Stimulated activated CD4-positive, alpha-beta T cell treated with anti-CD3 and anti-CD28 coated beads, TNF-alpha, amount 100 ng/mL, for 48 hours (primary cell): ENCODE measurements around the gene DCP1A.

Experiments
- DNase-seq, 3 donors: peaks; one replicate each; pipeline ENCODE4 v3.0.0-alpha.2; 2020; ENCODE audit warnings: low read depth in 3 of 3

The DCP1A gene

GRCh38 chr3:53247619-53248018 lies 99.7 kb downstream of the DCP1A start:
- no peak for DNase-seq

DNA sequence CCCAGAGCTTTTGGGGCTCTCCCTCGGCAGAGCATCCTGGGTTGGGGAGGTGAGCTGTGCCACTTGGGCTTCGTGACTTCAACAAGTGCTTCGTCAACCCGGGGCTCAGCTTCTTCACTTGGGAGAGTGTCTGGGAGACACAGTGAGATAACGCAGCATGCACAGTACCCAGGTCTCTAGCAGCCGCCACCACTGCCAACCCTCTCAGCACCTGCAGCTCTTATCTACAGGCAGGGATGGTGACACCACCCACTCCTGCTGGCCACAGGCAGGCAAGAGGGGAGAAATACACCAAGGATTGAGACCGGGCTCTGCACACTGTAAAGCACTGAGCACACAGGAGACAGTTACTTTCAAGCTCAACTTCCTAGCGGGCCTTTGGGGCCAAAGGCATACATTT lies 103.1 kb downstream of the DCP1A start:
- DNase-seq = no peak

GRCh38 chr3:53243785-53244184 lies 103.6 kb downstream of the DCP1A start:
- DNase-seq = no peak

DNA sequence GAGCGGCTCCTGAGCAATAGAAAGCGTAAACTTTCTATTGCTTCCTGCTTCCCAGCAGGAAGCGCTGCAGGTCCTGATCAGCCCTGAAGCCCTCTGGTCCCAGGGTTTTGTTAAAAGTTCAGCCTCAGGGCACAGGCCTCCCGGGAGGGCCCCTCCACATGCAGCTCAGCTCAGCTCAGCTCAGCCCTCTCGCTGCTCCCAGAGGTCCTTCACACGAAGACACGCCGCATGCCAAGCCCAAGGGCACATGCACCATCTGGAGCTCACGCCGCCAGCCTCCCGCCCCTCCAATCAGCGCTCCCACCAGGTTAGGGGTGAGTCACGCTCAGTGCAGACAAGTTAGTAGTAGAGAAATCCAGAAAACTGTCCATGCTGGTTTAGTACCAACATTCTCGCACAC lies 104.2 kb downstream of the DCP1A start:
- no peak for DNase-seq

- no peak for DNase-seq
These were observed 104.7 kb downstream of the DCP1A start for GRCh38 chr3:53242642-53243041.

DNA sequence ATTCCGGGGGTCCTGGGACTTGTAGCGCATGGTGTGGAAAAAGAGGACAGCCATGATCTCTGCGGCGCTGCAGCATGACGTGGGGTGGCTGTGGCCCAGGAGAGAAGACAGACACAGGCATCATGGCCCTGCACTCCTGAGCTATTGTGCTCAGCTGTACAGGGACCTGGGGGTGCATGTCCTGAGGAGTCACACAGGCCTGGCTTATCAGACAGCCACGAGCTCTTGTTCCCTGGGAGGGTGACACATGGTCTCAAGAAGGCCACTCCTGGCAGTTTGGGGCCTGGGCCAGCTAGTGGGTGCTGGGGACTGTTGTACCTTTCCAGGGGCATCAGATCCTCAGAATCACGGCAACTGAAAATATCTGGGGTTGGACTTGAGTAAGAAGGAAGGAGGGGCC lies 105.2 kb downstream of the DCP1A start:
- DNase-seq = no peak

DNA sequence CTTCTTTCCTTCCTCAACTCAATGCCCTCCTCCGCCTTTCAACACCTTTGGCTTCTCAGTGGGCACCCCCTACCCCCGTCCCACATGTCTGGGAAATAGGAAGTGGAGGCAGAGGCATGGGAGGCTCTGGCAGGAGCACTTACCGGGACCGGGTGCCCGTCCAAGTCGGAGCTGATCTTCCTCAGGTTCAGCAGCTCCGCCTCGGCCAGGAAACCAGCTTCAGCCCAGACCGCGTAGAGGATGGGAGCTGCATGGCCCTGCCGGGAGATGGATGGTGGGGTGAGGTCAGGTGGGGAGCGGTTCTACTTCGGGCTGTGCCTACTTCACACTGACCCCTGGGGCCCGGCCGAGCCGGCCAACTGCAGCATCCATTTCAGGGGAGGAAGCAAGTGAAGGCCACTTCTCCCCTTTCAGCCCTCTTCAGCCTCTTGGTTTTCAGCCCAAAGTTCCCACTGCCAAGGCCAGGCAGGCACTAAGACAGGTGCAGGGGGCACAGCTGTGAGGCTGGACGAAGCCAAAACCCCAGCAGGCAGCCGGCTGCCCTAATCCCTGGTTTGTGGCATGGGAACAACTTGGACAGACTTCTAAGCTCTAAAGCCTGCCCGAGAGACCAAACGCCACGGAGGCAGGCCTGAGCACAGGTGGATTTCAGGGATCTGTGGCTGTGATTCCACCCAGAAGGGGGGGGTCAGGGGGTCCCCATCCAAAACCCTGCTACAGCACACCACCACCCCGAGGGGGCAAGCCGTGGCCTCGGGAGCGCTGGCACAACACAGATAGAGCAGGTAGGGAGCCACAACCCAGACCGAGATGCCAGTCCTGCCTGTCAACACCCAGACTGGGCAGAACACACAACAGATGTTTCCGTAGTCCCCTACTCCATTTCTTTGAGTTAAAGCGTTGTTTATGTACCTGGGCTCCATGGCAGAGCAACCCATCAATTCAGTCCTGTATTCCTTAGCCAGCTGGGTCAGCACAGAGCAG lies 106.1 kb downstream of the DCP1A start:
- DNase-seq = no peak

- no peak for DNase-seq
These were observed 107.5 kb downstream of the DCP1A start for GRCh38 chr3:53239800-53240199.

DNA sequence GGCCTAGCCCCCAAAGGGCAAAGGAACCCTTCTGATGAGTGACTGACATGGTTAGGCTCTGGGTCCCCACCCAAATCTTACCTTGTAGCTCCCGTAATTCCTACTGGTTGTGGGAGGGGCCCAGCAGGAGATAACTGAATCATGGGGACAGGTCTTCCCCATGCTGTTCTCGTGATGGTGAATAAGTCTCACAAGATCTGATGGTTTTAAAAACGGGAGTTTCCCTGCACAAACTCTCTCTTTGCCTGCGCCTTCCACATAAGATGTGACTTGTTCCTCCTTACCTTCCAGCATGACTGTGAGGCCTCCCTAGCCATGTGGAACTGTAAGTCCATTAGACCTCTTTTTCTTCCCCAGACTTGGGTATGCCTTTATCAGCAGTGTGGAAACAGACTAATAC lies 108.5 kb downstream of the DCP1A start:
- DNase-seq = no peak

GRCh38 chr3:53238051-53238850 lies 109.1 kb downstream of the DCP1A start:
- DNase-seq = no peak

GRCh38 chr3:53236112-53236841 lies 111.1 kb downstream of the DCP1A start:
- DNase-seq = no peak

GRCh38 chr3:53235545-53235944 lies 111.8 kb downstream of the DCP1A start:
- no peak for DNase-seq

DNA sequence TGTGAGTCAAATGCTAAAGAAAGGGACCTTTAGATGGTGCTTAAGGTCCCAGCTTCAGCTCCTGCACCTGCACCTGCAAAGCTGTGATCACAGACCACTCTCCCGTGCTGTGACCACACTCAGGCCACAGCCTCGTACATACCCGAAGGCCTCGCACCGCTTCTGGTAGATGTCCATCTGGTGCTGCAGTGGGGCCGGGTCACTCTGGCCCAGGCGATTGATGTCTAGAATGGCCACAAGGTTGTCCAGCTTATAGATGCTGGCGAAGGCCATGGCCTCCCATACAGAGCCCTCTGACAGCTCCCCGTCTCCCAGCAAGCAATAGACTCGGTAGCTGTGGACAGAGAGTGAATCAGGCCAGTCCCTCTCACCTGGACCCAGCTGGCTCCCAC lies 112.5 kb downstream of the DCP1A start:
- no peak for DNase-seq

DNA sequence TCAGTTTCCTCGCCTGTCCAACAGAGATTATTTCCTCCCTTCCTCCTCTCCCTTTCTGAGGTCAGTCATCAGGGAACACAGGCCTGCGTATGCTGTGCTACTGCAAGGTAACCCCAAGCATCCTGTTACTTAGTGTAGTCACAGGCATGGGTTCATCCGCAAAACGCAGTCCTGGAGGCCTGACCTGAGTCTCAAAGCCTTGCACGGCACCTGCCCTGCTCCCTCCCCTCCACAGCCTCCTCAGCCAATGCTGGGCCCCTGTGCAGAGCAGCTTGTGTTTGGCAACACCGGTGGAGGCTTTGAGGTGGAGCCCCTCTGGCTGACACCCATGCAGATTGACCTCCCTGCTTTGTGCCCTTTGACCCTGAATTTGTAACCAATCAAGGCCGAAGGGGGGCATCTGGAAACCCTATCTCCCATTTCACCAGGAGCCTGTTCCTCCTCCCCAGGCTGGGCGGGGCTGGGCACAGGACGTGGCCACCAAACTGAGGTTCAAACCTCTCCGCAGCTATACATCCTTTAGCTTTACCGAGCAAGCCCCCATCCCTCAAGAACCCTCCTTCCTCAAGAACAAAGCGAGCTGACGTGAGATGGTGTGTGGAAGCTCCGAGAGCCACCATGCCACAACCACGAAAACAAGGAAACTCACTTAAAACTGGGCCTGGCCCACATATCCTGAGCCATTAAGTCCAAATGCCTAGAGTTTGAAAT lies 113.1 kb downstream of the DCP1A start:
- no peak for DNase-seq
